SK-N-MC (cell line): ENCODE data around the gene SEMA4D.

Experiments used
- DNase-seq: peaks from one replicate; pipeline ENCODE4 v3.0.0-alpha.2; 2011; ENCODE audit warnings: low read depth, low spot score
- H3K27ac ChIP-seq: fragments of 200-600 bp; sonication (generic); 2 replicates; pipeline ENCODE4 v1.5.1; 2016; ENCODE audit warnings: mixed run types
- H3K36me3 ChIP-seq: fragments of 200-600 bp; sonication (generic); 2 replicates; pipeline ENCODE4 v1.6.1; 2017; ENCODE audit warnings: antibody characterized with exemption, low read length, mixed read lengths; ENCODE audit not compliant: insufficient read depth
- H3K4me3 ChIP-seq: fragments of 200-600 bp; sonication (generic); 2 replicates; pipeline ENCODE4 v1.5.1; 2016
- H3K9ac ChIP-seq: fragments of 200-600 bp; sonication (generic); 2 replicates; pipeline ENCODE4 v1.8.0; 2017; ENCODE audit warnings: mixed run types, mixed read lengths; ENCODE audit not compliant: insufficient read length
- H3K9me3 ChIP-seq: fragments of 200-600 bp; sonication (generic); 2 replicates; pipeline ENCODE4 v1.6.1; 2017; ENCODE audit warnings: low read depth, mild to moderate bottlenecking, antibody characterized with exemption, low read length, moderate library complexity, mixed read lengths
- EZH2 ChIP-seq: fragments of 200-600 bp; sonication (generic); IDR thresholded peaks from one replicate; pipeline ENCODE4 v1.6.1; 2017; ENCODE audit warnings: antibody characterized with exemption
- FOXP2 ChIP-seq: optimal IDR thresholded peaks from 2 replicates; pipeline ENCODE3; 2011; ENCODE audit warnings: mild to moderate bottlenecking, moderate library complexity; ENCODE audit not compliant: insufficient read depth; ENCODE audit errors: extremely low read length, control extremely low read depth
- POLR2AphosphoS5 ChIP-seq: IDR thresholded peaks from 2 replicates; pipeline ENCODE4 v1.6.1; 2012; ENCODE audit warnings: mild to moderate bottlenecking, low read depth, low read length, borderline replicate concordance

Gene SEMA4D

DNA sequence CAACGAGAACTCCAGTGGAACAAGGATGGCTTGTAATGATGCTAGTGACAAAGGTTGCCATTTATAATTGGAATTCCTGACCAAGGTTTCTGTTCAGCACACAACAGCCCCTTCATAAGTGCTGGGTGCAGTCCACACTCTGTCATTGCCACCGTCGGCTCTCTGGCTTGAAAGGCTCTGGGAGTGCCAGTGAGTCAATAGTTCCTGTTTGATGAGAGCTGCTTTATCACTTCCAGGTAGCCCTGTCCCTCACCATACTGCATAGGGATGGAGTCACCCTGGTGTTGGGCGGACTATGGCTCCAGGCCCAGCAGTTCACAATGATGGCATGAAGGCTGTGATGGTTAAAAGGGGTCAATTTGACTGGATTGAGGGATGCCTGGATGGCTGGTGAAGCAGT lies 34.6 kb upstream of the SEMA4D start:
- H3K4me3 ChIP-seq = no peak overlapping the region
- TF ChIP-seq FOXP2 (no peak), POLR2AphosphoS5 (no peak), EZH2 (no peak)
- H3K36me3 ChIP-seq = no peaks in the 10 kb centered on the region
- DNase-seq = no peak
- H3K27ac ChIP-seq = no peak overlapping the region
- H3K9me3 ChIP-seq = no peaks in the 10 kb centered on the region
- no peak overlapping the region for H3K9ac ChIP-seq

DNA sequence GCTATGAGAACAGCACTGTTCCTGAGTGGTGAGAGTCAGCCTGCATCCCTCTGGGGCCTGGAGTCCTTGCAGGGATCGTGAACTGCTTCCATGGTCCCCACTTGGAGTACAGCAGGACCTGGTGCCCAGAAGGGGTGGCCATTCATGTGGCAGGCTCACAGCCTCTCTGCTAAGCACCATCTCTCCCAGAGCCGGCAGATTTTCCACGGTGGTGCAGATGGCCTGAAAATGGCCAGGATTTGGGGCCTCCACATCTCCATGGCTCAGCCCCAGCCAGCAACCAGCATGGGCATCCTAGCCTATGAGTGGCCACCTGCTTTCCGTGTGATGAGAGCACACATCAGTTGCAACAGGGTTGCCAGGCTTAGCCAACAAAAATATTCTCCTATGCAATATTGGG lies 33.9 kb upstream of the SEMA4D start:
- Histone ChIP-seq H3K27ac (no peak overlapping the region), H3K9me3 (no peaks in the 10 kb centered on the region), H3K4me3 (no peak overlapping the region), H3K9ac (no peak overlapping the region), H3K36me3 (no peaks in the 10 kb centered on the region)
- no peak for TF ChIP-seq POLR2AphosphoS5
- no peak for TF ChIP-seq FOXP2
- no peak for TF ChIP-seq EZH2
- no peak for DNase-seq

DNA sequence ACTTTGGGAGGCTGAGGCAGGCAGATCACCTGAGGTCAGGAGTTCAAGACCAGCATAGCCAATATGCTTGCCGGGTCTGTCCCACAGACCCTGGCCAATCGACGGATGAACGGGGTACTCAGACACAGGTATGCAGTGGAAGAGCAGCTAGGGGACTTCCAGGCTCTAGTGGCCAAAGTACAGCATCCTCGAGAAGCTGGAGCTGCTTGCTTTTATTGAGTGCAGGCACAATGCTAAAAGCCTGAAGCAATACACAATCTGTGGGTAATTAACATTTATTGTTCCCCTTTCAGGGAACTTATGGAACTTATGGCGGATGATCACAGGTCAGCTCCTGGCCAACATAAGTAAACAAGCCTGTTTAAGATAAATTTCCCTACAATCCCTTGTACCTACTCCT lies 32.8 kb upstream of the SEMA4D start:
- H3K36me3 ChIP-seq = no peaks in the 10 kb centered on the region
- no peak overlapping the region for H3K4me3 ChIP-seq
- TF ChIP-seq POLR2AphosphoS5 = no peak
- no peak for TF ChIP-seq EZH2
- TF ChIP-seq FOXP2 = no peak
- H3K9ac ChIP-seq = no peak overlapping the region
- H3K9me3 ChIP-seq = no peaks in the 10 kb centered on the region
- no peak overlapping the region for H3K27ac ChIP-seq
- DNase-seq = no peak

DNA sequence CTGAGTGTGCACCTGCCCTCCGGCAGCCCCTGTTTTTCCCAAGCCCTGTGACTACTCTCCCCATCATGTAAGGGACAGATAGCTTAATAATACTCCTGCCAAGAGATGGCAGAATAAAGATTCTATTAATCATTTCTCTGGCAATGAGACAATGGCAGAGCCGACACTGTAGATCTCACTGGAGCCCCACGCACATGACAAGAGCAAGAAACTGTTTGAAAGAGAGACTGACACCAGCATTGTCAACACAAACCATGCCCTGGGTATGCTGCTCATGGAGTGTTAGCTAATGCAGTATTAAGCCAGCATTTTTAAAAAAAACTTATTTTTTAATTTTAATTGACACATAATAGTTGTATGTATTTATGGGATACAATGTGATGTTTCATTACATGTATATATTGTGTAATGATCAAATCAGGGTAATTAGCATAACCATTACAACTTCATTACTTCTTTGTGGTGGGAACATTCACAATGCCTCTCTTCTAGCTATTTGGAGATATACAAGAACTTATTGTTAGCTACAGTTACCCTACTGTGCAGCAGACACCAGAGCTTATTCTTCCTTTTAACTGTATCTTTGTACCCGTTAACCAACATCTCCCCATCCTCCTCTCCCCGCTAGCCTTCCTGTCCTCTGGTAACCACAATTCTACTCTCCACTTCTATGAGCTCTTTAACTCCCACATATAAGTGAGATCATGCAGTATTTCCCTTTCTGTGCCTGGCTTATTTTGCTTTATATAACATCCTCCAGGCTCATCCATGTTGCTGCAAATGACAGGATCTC lies 31.5 kb upstream of the SEMA4D start:
- TF ChIP-seq FOXP2 (no peak), EZH2 (no peak), POLR2AphosphoS5 (no peak)
- no peaks in the 10 kb centered on the region for H3K9me3 ChIP-seq
- no peak overlapping the region for H3K9ac ChIP-seq
- H3K36me3 ChIP-seq = no peaks in the 10 kb centered on the region
- H3K27ac ChIP-seq = no peak overlapping the region
- DNase-seq = no peak
- no peak overlapping the region for H3K4me3 ChIP-seq

DNA sequence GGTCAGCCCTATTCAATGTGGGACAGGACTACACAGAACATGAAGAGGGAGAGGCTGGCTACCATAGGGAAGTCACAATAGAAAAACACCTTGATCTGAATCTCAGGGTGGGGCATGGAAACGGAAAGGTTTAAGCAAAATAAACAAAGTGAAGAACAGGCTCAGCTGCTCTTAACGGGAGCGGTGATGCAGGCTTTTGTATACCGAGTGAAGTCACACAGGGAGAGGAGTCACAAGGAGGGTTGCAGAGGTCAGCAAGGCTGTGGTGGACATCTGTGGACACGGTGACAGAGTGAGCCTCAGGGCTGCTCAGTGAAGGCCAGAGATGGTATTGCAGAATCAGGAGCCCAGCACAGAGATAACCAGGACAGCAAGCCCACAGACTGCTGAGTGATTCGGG lies 30.6 kb upstream of the SEMA4D start:
- Histone ChIP-seq H3K27ac (no peak overlapping the region), H3K9ac (no peak overlapping the region), H3K9me3 (no peaks in the 10 kb centered on the region)

DNA sequence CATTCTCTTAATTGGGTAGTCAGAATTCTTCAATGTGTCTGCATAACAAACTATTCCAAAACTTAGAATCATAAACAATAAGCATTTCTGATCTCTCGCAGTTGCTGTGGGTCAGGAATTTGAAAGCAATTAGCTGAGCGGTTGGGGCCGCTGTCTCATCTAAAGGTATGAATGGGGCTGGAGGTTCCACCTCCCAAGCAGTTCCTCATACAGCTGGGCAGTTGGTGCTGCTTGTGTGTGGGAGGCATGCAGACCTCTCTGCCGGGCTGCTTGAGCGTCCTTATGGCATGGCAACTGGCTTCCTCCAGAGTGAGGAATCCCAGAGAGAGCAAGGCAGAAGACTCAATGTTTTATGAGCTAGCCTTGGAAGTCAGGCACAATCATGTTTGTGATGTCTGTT lies 30.2 kb upstream of the SEMA4D start:
- Histone ChIP-seq H3K36me3 (no peaks in the 10 kb centered on the region), H3K9me3 (no peaks in the 10 kb centered on the region), H3K9ac (no peak overlapping the region), H3K27ac (no peak overlapping the region), H3K4me3 (no peak overlapping the region)
- no peak for TF ChIP-seq EZH2
- no peak for TF ChIP-seq POLR2AphosphoS5
- TF ChIP-seq FOXP2 = no peak
- DNase-seq = no peak

More for the DNA sequence above, 30.6 kb upstream of the SEMA4D start:
- DNase-seq = no peak
- no peak overlapping the region for H3K4me3 ChIP-seq
- no peak for TF ChIP-seq POLR2AphosphoS5
- no peak for TF ChIP-seq FOXP2
- no peak for TF ChIP-seq EZH2
- H3K36me3 ChIP-seq = no peaks in the 10 kb centered on the region

DNA sequence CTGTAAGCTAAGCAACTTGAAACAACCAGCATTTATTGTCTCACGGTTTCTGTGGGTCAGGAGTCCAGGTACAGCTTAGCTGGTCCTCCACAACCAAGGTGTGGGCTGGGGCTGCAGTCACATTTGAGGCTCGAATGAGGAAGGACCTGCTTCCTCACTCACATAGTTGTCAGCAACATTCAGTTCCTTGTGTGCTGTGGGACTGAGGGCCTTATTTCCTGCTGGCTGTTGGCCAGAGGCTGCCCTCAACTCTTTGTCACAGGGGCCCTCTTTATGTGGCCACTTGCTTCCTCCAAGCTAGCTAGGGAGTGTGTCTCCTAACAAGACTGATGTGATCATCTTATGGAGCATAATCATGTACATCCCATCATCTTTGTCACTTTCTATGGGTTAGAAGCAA lies 29.2 kb upstream of the SEMA4D start:
- TF ChIP-seq FOXP2 = no peak
- no peak for TF ChIP-seq EZH2
- TF ChIP-seq POLR2AphosphoS5 = no peak
- H3K36me3 ChIP-seq = no peaks in the 10 kb centered on the region
- H3K9me3 ChIP-seq = no peaks in the 10 kb centered on the region
- no peak overlapping the region for H3K9ac ChIP-seq
- DNase-seq = no peak
- no peak overlapping the region for H3K4me3 ChIP-seq
- no peak overlapping the region for H3K27ac ChIP-seq

DNA sequence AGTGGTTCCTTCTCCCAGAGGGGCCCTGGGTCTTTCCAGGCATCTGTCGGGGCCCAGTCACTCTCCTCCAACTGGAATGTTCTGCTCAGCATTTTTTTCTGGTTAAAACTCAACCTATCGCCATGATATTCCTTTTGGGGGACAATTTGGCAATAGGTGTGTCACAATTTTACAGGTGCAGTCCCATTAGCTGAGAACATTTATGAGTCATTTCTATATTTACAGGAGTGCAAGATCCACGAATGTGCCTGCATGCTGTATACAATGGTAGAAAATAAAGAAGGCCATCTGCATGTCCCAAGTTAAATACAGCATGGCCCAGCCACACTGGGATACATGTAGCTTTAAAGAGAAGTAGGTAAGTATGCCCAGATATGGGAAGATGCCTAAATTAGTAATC lies 28.8 kb upstream of the SEMA4D start:
- no peak for DNase-seq
- TF ChIP-seq EZH2 (no peak), POLR2AphosphoS5 (no peak), FOXP2 (no peak)
- no peak overlapping the region for H3K27ac ChIP-seq
- no peak overlapping the region for H3K4me3 ChIP-seq
- no peaks in the 10 kb centered on the region for H3K36me3 ChIP-seq
- no peaks in the 10 kb centered on the region for H3K9me3 ChIP-seq
- H3K9ac ChIP-seq = no peak overlapping the region

DNA sequence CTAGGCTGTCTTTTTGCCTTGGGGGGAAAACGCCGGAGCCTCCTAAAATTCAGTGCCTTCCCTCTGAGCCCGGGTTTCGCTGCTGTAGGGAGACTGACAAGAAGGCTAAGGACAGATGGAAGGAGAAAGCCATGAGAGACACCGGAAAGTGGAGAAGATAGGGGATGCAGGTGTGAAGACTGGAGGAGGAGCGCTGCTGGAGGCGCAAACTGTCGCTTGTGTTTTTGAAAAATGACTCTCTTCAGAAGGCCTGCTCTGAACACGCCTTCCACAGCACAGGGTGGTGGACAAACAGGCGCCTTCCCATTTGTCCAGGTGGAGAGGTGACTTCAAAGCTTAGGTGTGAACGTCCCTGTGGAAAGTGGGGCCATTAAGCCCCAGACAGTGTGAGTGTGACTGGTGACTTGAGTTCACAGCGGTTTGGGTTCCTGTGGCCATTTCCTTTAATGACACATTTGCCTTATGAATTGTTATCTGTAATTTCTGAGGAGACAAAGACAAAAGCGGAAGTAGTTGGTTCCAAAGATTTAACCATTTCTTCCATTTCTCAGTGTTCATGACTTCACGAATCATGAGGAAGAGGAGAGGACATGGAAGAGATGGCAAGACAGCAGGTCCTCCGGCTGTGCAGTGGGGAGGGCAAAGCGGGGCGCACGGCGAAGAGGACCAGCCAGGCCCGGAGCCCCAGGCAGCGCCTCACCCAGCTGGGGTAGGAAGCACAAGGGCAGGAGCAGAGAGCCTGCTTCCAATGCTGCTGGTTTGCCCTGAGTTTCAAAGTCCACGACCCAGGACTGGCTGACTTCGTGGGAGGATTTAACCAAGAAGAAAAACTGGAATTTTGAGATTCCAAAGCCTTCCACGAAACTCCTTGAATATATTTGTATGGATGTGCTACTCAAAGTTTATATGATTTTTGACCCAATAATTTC lies 27.8 kb upstream of the SEMA4D start:
- no peak overlapping the region for H3K4me3 ChIP-seq
- TF ChIP-seq FOXP2 = no peak
- no peak for TF ChIP-seq POLR2AphosphoS5
- TF ChIP-seq EZH2 = no peak
- DNase-seq = no peak
- no peak overlapping the region for H3K27ac ChIP-seq
- H3K9me3 ChIP-seq = no peaks in the 10 kb centered on the region
- no peak overlapping the region for H3K9ac ChIP-seq
- H3K36me3 ChIP-seq = no peaks in the 10 kb centered on the region
